Measurements from ENCODE around the gene C5orf15.

The C5orf15 gene

GRCh38 chr5:133966090-133966489, 2.3 kb downstream of the C5orf15 start:
- Histone ChIP-seq H3K27ac (no peak overlapping the region), H3K36me3 (peaks cover 5% of the 10 kb centered on the region), H3K27me3 (ENCODE audit: insufficient read depth, low read depth, severe bottlenecking) (no peaks in the 10 kb centered on the region), H3K9me3 (ENCODE audit: severe bottlenecking) (no peaks in the 10 kb centered on the region), H3K4me3 (ENCODE audit: low read depth, low read length) (no peak overlapping the region)
- no peak for DNase-seq
- TF ChIP-seq CTCF (IDR thresholded peaks at IDR 0.05; ENCODE audit: low read depth, low read length), result no peak

- TF ChIP-seq CTCF (IDR thresholded peaks at IDR 0.05; ENCODE audit: low read depth, low read length), result no peak
- H3K4me3 ChIP-seq (ENCODE audit: low read depth, low read length), result no peak overlapping the region
- DNase-seq, result no peak
- H3K27ac ChIP-seq, result no peak overlapping the region
- peaks cover 12% of the 10 kb centered on the region for H3K36me3 ChIP-seq
- H3K27me3 ChIP-seq (ENCODE audit: insufficient read depth, low read depth, severe bottlenecking), result no peaks in the 10 kb centered on the region
- H3K9me3 ChIP-seq (ENCODE audit: severe bottlenecking), result no peaks in the 10 kb centered on the region
Observed at GRCh38 chr5:133963493-133964128, 4.8 kb downstream of the C5orf15 start.

- DNase-seq, result no peak
- no peak for TF ChIP-seq CTCF (IDR thresholded peaks at IDR 0.05; ENCODE audit: low read depth, low read length)
- H3K27ac ChIP-seq, result no peak overlapping the region
Observed at GRCh38 chr5:133962801-133963476, 5.5 kb downstream of the C5orf15 start.

GRCh38 chr5:133962131-133962530, 6.3 kb downstream of the C5orf15 start:
- H3K4me3 ChIP-seq (ENCODE audit: low read depth, low read length), result no peak overlapping the region
- H3K27ac ChIP-seq, result no peak overlapping the region
- peaks cover 21% of the 10 kb centered on the region for H3K36me3 ChIP-seq
- H3K9me3 ChIP-seq (ENCODE audit: severe bottlenecking), result no peaks in the 10 kb centered on the region
- TF ChIP-seq CTCF (IDR thresholded peaks at IDR 0.05; ENCODE audit: low read depth, low read length), result no peak
- DNase-seq, result no peak
- H3K27me3 ChIP-seq (ENCODE audit: insufficient read depth, low read depth, severe bottlenecking), result no peaks in the 10 kb centered on the region

More at GRCh38 chr5:133962801-133963476, 5.5 kb downstream of the C5orf15 start:
- Histone ChIP-seq H3K36me3 (peaks cover 13% of the 10 kb centered on the region), H3K4me3 (ENCODE audit: low read depth, low read length) (no peak overlapping the region), H3K9me3 (ENCODE audit: severe bottlenecking) (no peaks in the 10 kb centered on the region), H3K27me3 (ENCODE audit: insufficient read depth, low read depth, severe bottlenecking) (no peaks in the 10 kb centered on the region)

- Histone ChIP-seq H3K27ac (no peak overlapping the region), H3K27me3 (ENCODE audit: insufficient read depth, low read depth, severe bottlenecking) (no peaks in the 10 kb centered on the region), H3K36me3 (peaks cover 33% of the 10 kb centered on the region), H3K4me3 (ENCODE audit: low read depth, low read length) (no peak overlapping the region), H3K9me3 (ENCODE audit: severe bottlenecking) (no peaks in the 10 kb centered on the region)
- DNase-seq, result no peak
- no peak for TF ChIP-seq CTCF (IDR thresholded peaks at IDR 0.05; ENCODE audit: low read depth, low read length)
Observed at GRCh38 chr5:133959643-133960042, 8.8 kb downstream of the C5orf15 start.

Measured in WERI-Rb-1 (cell line).